ENCODE measurements around the gene GPC2.
"Not testable (repeated sequence)": the region's sequence is repeated elsewhere in the genome, so short reads cannot be mapped to it uniquely, and the experiment has no call there.

DNA sequence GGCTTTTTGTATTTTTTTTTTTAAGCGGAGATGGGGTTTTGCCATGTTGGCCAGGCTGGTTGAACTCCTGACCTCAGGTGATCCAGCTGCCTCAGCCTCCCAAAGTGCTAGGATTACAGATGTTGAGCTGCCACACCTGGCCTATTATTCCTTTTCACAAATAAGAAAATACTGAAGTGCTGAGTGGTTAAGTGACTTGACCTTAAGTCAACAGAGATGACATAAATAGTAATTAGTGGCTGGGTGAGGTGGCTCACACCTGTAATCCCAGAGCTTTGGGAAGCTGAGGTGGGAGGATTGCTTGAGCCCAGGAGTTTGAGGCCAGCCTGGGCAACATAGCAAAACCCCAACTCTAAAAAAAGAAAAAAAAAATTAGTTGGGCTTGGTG lies 47.0 kb downstream of the GPC2 start:
- not testable (repeated sequence) for TF ChIP-seq CBX8 (IDR thresholded peaks at IDR 0.05); RAD21 (conservative IDR thresholded peaks at IDR 0.05 in 1 of 2, IDR thresholded peaks at IDR 0.05 in 1 of 2); HOXA7 (CRISPR knock-in tag; IDR thresholded peaks at IDR 0.05); ZC3H11A (IDR thresholded peaks at IDR 0.05); CEBPB (IDR thresholded peaks at IDR 0.05)
- TF ChIP-seq, protein P1, sequence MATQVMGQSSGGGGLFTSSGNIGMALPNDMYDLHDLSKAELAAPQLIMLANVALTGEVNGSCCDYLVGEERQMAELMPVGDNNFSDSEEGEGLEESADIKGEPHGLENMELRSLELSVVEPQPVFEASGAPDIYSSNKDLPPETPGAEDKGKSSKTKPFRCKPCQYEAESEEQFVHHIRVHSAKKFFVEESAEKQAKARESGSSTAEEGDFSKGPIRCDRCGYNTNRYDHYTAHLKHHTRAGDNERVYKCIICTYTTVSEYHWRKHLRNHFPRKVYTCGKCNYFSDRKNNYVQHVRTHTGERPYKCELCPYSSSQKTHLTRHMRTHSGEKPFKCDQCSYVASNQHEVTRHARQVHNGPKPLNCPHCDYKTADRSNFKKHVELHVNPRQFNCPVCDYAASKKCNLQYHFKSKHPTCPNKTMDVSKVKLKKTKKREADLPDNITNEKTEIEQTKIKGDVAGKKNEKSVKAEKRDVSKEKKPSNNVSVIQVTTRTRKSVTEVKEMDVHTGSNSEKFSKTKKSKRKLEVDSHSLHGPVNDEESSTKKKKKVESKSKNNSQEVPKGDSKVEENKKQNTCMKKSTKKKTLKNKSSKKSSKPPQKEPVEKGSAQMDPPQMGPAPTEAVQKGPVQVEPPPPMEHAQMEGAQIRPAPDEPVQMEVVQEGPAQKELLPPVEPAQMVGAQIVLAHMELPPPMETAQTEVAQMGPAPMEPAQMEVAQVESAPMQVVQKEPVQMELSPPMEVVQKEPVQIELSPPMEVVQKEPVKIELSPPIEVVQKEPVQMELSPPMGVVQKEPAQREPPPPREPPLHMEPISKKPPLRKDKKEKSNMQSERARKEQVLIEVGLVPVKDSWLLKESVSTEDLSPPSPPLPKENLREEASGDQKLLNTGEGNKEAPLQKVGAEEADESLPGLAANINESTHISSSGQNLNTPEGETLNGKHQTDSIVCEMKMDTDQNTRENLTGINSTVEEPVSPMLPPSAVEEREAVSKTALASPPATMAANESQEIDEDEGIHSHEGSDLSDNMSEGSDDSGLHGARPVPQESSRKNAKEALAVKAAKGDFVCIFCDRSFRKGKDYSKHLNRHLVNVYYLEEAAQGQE (IDR thresholded peaks at IDR 0.05): not testable (repeated sequence)
- TF ChIP-seq, protein P2, sequence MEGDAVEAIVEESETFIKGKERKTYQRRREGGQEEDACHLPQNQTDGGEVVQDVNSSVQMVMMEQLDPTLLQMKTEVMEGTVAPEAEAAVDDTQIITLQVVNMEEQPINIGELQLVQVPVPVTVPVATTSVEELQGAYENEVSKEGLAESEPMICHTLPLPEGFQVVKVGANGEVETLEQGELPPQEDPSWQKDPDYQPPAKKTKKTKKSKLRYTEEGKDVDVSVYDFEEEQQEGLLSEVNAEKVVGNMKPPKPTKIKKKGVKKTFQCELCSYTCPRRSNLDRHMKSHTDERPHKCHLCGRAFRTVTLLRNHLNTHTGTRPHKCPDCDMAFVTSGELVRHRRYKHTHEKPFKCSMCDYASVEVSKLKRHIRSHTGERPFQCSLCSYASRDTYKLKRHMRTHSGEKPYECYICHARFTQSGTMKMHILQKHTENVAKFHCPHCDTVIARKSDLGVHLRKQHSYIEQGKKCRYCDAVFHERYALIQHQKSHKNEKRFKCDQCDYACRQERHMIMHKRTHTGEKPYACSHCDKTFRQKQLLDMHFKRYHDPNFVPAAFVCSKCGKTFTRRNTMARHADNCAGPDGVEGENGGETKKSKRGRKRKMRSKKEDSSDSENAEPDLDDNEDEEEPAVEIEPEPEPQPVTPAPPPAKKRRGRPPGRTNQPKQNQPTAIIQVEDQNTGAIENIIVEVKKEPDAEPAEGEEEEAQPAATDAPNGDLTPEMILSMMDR (IDR thresholded peaks at IDR 0.05): not testable (repeated sequence)
